ENCODE measurements around the gene PLEKHM3. TPM values are rescaled to one million over a fixed set of nuclear protein-coding genes. Genes with fewer than 3 reads are reported as not detected.

PLEKHM3 gene
- total and polyA plus RNA-seq, 2 of the 13 experiments (the other 11 are each of a cell fraction or from before 2014, with no cell fraction given): 4.5 to 4.7 TPM

DNA sequence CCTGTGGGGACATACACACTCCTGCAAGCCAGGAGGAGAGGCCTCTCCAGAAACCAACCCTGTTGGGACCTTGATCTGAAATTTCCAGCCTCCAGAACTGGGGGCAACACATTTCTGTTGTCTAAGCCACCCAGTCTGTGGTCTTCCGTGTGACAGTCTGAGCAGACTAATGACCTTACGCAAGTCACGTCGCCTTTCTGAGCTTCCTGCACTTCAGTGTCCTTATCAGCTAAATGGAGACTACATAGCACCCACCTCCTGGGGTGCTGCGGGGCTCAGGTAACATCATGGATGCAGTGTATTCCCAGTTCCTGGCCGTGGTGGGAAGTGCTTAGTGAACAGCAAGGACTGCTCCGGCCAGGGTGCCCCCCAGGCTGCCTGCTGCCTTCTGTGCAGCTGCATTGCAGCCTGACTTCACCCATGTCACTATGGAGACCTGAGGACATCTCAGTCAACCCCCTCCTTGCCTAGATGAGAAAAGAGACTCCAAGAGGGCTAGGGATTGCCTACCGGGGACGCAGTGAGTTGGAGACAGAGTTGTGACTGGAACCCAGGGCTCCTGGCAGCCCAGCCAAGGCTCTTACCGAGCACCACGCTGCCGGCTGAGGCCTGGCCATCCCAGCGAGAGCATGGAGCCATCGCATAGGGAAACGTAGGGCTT lies 194.4 kb downstream of the PLEKHM3 start (continued):
- TF ChIP-seq THYN1 (CRISPR knock-in tag; IDR thresholded peaks at IDR 0.05; ENCODE audit: borderline replicate concordance, low read depth): no peak
- TF ChIP-seq RFX5 (IDR thresholded peaks at IDR 0.05; ENCODE audit: low read depth, low read length): no peak
- TF ChIP-seq ZNF589 (CRISPR knock-in tag; conservative IDR thresholded peaks at IDR 0.05): no peak
- TF ChIP-seq ZBTB26 (CRISPR knock-in tag; IDR thresholded peaks at IDR 0.05; ENCODE audit: borderline replicate concordance): peak; percentile 91
- TF ChIP-seq CBX5 (CRISPR knock-in tag; IDR thresholded peaks at IDR 0.05; ENCODE audit: borderline replicate concordance): no peak
- peak; percentile 63 for TF ChIP-seq TEAD3 (CRISPR knock-in tag; optimal IDR thresholded peaks at IDR 0.05; ENCODE audit: borderline replicate concordance)
- no peak for TF ChIP-seq ZBTB44 (CRISPR knock-in tag; IDR thresholded peaks at IDR 0.05)
- no peak for TF ChIP-seq ZNF724P (CRISPR knock-in tag; IDR thresholded peaks at IDR 0.05; ENCODE audit: borderline replicate concordance)
- TF ChIP-seq ZNF619 (CRISPR knock-in tag; IDR thresholded peaks at IDR 0.05): no peak
- no peak for TF ChIP-seq ZNF75D (CRISPR knock-in tag; IDR thresholded peaks at IDR 0.05; ENCODE audit: borderline replicate concordance)
- no peak for TF ChIP-seq ZNF569 (CRISPR knock-in tag; IDR thresholded peaks at IDR 0.05; ENCODE audit: borderline replicate concordance)
- no peak for TF ChIP-seq ZBTB40 (IDR thresholded peaks at IDR 0.05)
- no peak for TF ChIP-seq ZBTB40 (CRISPR knock-in tag; IDR thresholded peaks at IDR 0.05)
- no peak for TF ChIP-seq SRSF9 (IDR thresholded peaks at IDR 0.05; ENCODE audit: borderline replicate concordance, insufficient read depth, low read depth, low read length, poor library complexity, severe bottlenecking)

Measured in HepG2 (cell line).